ENCODE results near the gene CCDC167. TPM values are rescaled to one million over a fixed set of nuclear protein-coding genes. Genes with fewer than 3 reads are reported as not detected.

The CCDC167 gene
- total and polyA plus RNA-seq, 2 donors from 2014 or later: 15.7 to 63.5 TPM

DNA sequence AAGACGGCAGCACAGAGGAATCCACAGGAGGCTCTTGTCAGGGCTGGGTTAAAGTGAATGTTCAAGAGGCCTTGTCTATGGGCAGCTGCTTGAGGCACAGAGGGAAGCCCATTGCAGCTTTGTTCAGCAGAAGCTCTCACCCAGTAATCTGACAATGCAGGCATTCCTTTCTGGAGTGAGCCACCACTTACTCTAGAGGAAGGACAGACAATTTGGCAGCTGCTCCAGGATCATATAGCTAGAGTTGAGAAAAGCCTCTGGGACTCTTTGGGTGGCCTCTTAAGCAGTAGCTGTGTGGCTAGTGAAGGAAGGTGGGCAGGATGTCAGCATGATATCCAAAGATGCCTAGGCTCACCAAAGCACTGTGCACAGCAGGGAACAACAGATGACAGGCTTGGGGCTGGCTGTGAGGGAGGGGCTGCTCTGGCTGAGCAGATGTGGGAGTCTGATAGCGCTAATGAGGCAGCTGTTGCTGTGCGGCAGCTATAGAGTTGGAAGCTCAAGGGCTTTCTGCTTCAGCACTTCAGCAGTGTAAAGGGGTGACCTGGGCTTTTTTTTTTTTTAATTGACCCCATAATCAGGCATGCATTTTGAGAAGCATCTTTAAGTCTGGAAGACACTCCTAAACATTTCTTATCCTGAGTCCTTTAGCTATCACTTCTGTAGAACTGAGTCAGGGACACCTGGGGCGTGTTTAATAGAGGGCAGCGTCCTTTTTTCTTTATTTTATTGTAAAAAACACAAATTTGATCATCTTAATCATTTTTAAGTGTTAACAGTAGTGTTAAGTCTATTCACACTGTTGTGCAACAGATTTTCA, 39.5 kb downstream of the CCDC167 start:
- H3K36me3 ChIP-seq (ENCODE audit: control insufficient read depth in 2 of 3, insufficient read depth in 3 of 3, low read length in 3 of 3): peaks cover 10 to 65% (median 48%) of the 10 kb centered on the region in 3 donors
- TF ChIP-seq, protein P1, sequence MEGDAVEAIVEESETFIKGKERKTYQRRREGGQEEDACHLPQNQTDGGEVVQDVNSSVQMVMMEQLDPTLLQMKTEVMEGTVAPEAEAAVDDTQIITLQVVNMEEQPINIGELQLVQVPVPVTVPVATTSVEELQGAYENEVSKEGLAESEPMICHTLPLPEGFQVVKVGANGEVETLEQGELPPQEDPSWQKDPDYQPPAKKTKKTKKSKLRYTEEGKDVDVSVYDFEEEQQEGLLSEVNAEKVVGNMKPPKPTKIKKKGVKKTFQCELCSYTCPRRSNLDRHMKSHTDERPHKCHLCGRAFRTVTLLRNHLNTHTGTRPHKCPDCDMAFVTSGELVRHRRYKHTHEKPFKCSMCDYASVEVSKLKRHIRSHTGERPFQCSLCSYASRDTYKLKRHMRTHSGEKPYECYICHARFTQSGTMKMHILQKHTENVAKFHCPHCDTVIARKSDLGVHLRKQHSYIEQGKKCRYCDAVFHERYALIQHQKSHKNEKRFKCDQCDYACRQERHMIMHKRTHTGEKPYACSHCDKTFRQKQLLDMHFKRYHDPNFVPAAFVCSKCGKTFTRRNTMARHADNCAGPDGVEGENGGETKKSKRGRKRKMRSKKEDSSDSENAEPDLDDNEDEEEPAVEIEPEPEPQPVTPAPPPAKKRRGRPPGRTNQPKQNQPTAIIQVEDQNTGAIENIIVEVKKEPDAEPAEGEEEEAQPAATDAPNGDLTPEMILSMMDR (IDR thresholded peaks at IDR 0.05; ENCODE audit: borderline replicate concordance, extremely low read depth, insufficient read depth): no peak

DNA sequence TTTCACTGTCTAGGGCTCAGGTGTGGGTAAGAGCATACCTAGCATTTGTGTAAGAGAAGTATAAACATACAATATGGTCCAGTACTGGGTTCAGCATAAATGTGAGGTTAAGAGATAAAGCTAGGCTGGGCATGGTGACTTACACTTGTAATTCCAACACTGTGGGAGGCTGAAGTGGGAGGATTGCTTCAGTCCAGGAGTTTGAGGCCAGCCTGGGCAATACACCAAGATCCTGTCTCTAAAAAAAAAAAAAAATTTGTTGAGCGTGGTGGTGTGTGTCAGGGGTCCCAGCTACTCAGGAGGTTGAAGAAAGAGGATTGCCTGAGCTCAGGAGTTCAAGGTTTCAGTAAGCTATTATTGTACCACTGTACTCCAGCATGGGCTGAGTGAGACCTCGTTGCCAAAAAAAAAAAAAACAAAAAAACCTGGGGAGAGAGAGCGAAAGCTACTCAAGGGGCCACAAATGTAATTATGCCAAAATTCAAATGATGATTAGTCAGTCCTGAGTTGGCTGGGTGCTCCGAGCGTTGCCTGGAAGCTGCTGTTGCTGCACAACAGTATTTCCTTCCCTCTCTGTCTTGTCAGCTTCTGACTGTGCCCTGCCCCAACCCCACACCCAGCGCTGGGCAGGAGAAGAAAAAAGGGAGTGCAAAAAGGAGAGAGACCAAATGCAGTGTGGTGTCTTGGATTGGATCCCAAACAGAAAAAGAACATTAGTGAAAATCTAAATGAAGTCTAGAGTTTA, 42.7 kb downstream of the CCDC167 start:
- no peak for FAIRE-seq
- no peak overlapping the region for H3K9ac ChIP-seq (ENCODE audit: low read length in 3 of 3)
- intact Hi-C loops (cut with DNase I): no loop called here

More for the DNA sequence above, 39.5 kb downstream of the CCDC167 start:
- DNase-seq: peak in 2 of 5 donors; percentile 11 to 37
- H3K9me3 ChIP-seq (ENCODE audit: control insufficient read depth in 2 of 3, insufficient read depth in 1 of 3, low read length in 3 of 3): no peaks in the 10 kb centered on the region
- H3K9ac ChIP-seq (ENCODE audit: low read length in 3 of 3): no peak overlapping the region
- FAIRE-seq: no peak
- H3K27ac ChIP-seq (ENCODE audit: low read depth in 2 of 2, low read length in 2 of 2): no peak overlapping the region
- no peak overlapping the region for H3K4me3 ChIP-seq (ENCODE audit: low read length in 3 of 3)
- H3K4me1 ChIP-seq (ENCODE audit: control insufficient read depth in 2 of 3, insufficient read depth in 2 of 3, low read depth in 1 of 3, low read length in 3 of 3): no peaks in the 10 kb centered on the region
- no peaks in the 10 kb centered on the region for H3K27me3 ChIP-seq (ENCODE audit: control insufficient read depth, insufficient read depth, low read length)
- intact Hi-C loops (cut with DNase I): no loop called here

DNA sequence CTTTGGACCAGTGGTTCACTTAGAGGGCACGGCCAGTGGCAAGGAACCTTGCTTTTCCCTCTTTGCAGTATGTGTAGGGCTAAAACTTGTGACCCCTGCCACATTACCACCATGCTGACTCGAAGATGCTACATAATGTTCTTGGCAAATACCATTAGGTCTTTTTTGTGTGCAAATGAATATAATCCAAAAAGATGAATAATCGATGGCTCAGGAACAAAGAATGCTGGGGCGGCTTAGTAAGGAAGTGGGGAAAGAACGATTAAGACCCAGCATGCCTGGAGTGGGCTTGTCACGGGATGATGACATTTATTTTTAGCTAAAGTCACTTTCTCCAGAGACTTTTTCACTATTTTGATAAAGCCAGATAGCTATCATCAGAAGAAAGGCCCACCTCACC, 43.6 kb downstream of the CCDC167 start:
- DNase-seq: no peak
- H3K9ac ChIP-seq (ENCODE audit: low read length in 3 of 3): no peak overlapping the region
- no peaks in the 10 kb centered on the region for H3K27me3 ChIP-seq (ENCODE audit: control insufficient read depth, insufficient read depth, low read length)
- H3K9me3 ChIP-seq (ENCODE audit: control insufficient read depth in 2 of 3, insufficient read depth in 1 of 3, low read length in 3 of 3): no peaks in the 10 kb centered on the region
- H3K36me3 ChIP-seq (ENCODE audit: control insufficient read depth in 2 of 3, insufficient read depth in 3 of 3, low read length in 3 of 3): peaks cover 5 to 64% (median 54%) of the 10 kb centered on the region in 3 donors
- H3K4me1 ChIP-seq (ENCODE audit: control insufficient read depth in 2 of 3, insufficient read depth in 2 of 3, low read depth in 1 of 3, low read length in 3 of 3): no peaks in the 10 kb centered on the region
- intact Hi-C loops (cut with DNase I): no loop called here
- H3K4me3 ChIP-seq (ENCODE audit: low read length in 3 of 3): no peak overlapping the region
- TF ChIP-seq, protein P1 (IDR thresholded peaks at IDR 0.05; ENCODE audit: borderline replicate concordance, extremely low read depth, insufficient read depth): no peak
- no peak overlapping the region for H3K27ac ChIP-seq (ENCODE audit: low read depth in 2 of 2, low read length in 2 of 2)
- no peak for FAIRE-seq

More for the DNA sequence above, 42.7 kb downstream of the CCDC167 start:
- Histone ChIP-seq H3K36me3 (ENCODE audit: control insufficient read depth in 2 of 3, insufficient read depth in 3 of 3, low read length in 3 of 3) (peaks cover 7 to 64% (median 55%) of the 10 kb centered on the region in 3 donors), H3K9me3 (ENCODE audit: control insufficient read depth in 2 of 3, insufficient read depth in 1 of 3, low read length in 3 of 3) (no peaks in the 10 kb centered on the region), H3K27me3 (ENCODE audit: control insufficient read depth, insufficient read depth, low read length) (no peaks in the 10 kb centered on the region), H3K4me3 (ENCODE audit: low read length in 3 of 3) (no peak overlapping the region), H3K4me1 (ENCODE audit: control insufficient read depth in 2 of 3, insufficient read depth in 2 of 3, low read depth in 1 of 3, low read length in 3 of 3) (no peaks in the 10 kb centered on the region), H3K27ac (ENCODE audit: low read depth in 2 of 2, low read length in 2 of 2) (no peak overlapping the region)
- DNase-seq: no peak
- TF ChIP-seq, protein P1 (IDR thresholded peaks at IDR 0.05; ENCODE audit: borderline replicate concordance, extremely low read depth, insufficient read depth): no peak

Measured in kidney (tissue), 14 donors.